ENCODE data around the gene TACR1. TPM values are rescaled to one million over a fixed set of nuclear protein-coding genes. Genes with fewer than 3 reads are reported as not detected.

Gene TACR1
- total and polyA plus RNA-seq, 2 experiments from 2014 or later, result 3.5 to 7.3 TPM

DNA sequence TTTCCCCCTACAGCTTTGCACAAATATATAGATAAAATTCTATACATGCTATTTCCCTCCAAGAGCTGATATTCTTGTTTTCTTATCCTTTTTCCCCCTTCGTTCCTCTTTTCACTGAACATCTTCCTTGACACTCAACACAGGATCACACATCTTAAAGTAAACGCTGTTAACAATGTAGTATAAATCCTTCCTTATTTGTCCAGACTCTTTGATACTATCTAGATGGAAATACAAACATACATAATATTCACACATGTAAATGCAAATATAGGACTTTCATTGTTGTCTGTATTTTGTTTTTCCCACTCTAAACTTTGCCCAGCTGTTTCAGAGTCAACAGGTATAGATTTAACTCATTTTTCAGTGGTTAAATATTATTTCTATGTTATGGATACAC lies 3.0 kb upstream of the TACR1 start:
- Mint-ChIP-seq H3K9me3 (no peaks in the 10 kb centered on the region), H3K36me3 (ENCODE audit: low read depth) (no peaks in the 10 kb centered on the region), H3K4me3 (no peak overlapping the region), H3K4me1 (peaks cover 14% of the 10 kb centered on the region), H3K27ac (no peak overlapping the region), H3K27me3 (ENCODE audit: insufficient read depth, low read depth, poor library complexity) (peaks cover 45% of the 10 kb centered on the region)
- H3K4me3 ChIP-seq, result no peak overlapping the region
- no peak overlapping the region for H2AFZ ChIP-seq
- H3K79me2 ChIP-seq (replicated peaks; ENCODE audit: insufficient read depth), result no peaks in the 10 kb centered on the region
- H3K4me2 ChIP-seq, result no peak overlapping the region
- peaks cover 22% of the 10 kb centered on the region for H3K4me1 ChIP-seq (ENCODE audit: insufficient read depth)
- H3F3A ChIP-seq (replicated peaks; ENCODE audit: low read depth), result peaks cover 14% of the 10 kb centered on the region; the same call in 1 of the 2 replicates
- TF ChIP-seq, protein P1, sequence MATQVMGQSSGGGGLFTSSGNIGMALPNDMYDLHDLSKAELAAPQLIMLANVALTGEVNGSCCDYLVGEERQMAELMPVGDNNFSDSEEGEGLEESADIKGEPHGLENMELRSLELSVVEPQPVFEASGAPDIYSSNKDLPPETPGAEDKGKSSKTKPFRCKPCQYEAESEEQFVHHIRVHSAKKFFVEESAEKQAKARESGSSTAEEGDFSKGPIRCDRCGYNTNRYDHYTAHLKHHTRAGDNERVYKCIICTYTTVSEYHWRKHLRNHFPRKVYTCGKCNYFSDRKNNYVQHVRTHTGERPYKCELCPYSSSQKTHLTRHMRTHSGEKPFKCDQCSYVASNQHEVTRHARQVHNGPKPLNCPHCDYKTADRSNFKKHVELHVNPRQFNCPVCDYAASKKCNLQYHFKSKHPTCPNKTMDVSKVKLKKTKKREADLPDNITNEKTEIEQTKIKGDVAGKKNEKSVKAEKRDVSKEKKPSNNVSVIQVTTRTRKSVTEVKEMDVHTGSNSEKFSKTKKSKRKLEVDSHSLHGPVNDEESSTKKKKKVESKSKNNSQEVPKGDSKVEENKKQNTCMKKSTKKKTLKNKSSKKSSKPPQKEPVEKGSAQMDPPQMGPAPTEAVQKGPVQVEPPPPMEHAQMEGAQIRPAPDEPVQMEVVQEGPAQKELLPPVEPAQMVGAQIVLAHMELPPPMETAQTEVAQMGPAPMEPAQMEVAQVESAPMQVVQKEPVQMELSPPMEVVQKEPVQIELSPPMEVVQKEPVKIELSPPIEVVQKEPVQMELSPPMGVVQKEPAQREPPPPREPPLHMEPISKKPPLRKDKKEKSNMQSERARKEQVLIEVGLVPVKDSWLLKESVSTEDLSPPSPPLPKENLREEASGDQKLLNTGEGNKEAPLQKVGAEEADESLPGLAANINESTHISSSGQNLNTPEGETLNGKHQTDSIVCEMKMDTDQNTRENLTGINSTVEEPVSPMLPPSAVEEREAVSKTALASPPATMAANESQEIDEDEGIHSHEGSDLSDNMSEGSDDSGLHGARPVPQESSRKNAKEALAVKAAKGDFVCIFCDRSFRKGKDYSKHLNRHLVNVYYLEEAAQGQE (IDR thresholded peaks at IDR 0.05; ENCODE audit: unreplicated experiment), result no peak
- no peak for TF ChIP-seq ZNF331 (CRISPR knock-in tag; IDR thresholded peaks at IDR 0.05; ENCODE audit: low read depth)
- TF ChIP-seq, protein P2, sequence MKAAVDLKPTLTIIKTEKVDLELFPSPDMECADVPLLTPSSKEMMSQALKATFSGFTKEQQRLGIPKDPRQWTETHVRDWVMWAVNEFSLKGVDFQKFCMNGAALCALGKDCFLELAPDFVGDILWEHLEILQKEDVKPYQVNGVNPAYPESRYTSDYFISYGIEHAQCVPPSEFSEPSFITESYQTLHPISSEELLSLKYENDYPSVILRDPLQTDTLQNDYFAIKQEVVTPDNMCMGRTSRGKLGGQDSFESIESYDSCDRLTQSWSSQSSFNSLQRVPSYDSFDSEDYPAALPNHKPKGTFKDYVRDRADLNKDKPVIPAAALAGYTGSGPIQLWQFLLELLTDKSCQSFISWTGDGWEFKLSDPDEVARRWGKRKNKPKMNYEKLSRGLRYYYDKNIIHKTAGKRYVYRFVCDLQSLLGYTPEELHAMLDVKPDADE (IDR thresholded peaks at IDR 0.05), result no peak
- no peak for TF ChIP-seq STAT1 (IDR thresholded peaks at IDR 0.05; ENCODE audit: unreplicated experiment)
- TF ChIP-seq POLR2AphosphoS5 (IDR thresholded peaks at IDR 0.05; ENCODE audit: low read depth), result no peak
- TF ChIP-seq, protein P3, sequence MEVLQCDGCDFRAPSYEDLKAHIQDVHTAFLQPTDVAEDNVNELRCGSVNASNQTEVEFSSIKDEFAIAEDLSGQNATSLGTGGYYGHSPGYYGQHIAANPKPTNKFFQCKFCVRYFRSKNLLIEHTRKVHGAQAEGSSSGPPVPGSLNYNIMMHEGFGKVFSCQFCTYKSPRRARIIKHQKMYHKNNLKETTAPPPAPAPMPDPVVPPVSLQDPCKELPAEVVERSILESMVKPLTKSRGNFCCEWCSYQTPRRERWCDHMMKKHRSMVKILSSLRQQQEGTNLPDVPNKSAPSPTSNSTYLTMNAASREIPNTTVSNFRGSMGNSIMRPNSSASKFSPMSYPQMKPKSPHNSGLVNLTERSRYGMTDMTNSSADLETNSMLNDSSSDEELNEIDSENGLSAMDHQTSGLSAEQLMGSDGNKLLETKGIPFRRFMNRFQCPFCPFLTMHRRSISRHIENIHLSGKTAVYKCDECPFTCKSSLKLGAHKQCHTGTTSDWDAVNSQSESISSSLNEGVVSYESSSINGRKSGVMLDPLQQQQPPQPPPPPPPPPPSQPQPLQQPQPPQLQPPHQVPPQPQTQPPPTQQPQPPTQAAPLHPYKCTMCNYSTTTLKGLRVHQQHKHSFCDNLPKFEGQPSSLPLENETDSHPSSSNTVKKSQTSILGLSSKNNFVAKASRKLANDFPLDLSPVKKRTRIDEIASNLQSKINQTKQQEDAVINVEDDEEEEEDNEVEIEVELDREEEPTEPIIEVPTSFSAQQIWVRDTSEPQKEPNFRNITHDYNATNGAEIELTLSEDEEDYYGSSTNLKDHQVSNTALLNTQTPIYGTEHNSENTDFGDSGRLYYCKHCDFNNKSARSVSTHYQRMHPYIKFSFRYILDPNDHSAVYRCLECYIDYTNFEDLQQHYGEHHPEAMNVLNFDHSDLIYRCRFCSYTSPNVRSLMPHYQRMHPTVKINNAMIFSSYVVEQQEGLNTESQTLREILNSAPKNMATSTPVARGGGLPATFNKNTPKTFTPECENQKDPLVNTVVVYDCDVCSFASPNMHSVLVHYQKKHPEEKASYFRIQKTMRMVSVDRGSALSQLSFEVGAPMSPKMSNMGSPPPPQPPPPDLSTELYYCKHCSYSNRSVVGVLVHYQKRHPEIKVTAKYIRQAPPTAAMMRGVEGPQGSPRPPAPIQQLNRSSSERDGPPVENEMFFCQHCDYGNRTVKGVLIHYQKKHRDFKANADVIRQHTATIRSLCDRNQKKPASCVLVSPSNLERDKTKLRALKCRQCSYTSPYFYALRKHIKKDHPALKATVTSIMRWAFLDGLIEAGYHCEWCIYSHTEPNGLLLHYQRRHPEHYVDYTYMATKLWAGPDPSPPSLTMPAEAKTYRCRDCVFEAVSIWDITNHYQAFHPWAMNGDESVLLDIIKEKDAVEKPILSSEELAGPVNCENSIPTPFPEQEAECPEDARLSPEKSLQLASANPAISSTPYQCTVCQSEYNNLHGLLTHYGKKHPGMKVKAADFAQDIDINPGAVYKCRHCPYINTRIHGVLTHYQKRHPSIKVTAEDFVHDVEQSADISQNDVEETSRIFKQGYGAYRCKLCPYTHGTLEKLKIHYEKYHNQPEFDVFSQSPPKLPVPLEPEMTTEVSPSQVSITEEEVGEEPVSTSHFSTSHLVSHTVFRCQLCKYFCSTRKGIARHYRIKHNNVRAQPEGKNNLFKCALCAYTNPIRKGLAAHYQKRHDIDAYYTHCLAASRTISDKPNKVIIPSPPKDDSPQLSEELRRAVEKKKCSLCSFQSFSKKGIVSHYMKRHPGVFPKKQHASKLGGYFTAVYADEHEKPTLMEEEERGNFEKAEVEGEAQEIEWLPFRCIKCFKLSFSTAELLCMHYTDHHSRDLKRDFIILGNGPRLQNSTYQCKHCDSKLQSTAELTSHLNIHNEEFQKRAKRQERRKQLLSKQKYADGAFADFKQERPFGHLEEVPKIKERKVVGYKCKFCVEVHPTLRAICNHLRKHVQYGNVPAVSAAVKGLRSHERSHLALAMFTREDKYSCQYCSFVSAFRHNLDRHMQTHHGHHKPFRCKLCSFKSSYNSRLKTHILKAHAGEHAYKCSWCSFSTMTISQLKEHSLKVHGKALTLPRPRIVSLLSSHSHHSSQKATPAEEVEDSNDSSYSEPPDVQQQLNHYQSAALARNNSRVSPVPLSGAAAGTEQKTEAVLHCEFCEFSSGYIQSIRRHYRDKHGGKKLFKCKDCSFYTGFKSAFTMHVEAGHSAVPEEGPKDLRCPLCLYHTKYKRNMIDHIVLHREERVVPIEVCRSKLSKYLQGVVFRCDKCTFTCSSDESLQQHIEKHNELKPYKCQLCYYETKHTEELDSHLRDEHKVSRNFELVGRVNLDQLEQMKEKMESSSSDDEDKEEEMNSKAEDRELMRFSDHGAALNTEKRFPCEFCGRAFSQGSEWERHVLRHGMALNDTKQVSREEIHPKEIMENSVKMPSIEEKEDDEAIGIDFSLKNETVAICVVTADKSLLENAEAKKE (CRISPR knock-in tag; IDR thresholded peaks at IDR 0.05), result no peak
- no peak for TF ChIP-seq ZNF114 (CRISPR knock-in tag; IDR thresholded peaks at IDR 0.05)
- TF ChIP-seq EZH2 (IDR thresholded peaks at IDR 0.05; ENCODE audit: low read depth, unreplicated experiment), result no peak
- peaks cover 56% of the 10 kb centered on the region for H3K27me3 ChIP-seq (ENCODE audit: insufficient read depth)
- no peaks in the 10 kb centered on the region for H3K36me3 ChIP-seq (ENCODE audit: insufficient read depth)
- no peak overlapping the region for H3K27ac ChIP-seq (ENCODE audit: low read depth)
- no peak for DNase-seq (ENCODE audit: low spot score)
- ATAC-seq, result no peak
- no peaks in the 10 kb centered on the region for H4K20me1 ChIP-seq (replicated peaks; ENCODE audit: insufficient read depth)
- no peaks in the 10 kb centered on the region for H3K9me2 ChIP-seq (ENCODE audit: insufficient read depth)

Measured in GM23338 (cell line).